Progenitor cell of endocrine pancreas (in vitro differentiated cells): ENCODE data around the gene RPS16. TPM values are rescaled to one million over a fixed set of nuclear protein-coding genes. Genes with fewer than 3 reads are reported as not detected.

Experiments
- DNase-seq: peaks from one replicate; pipeline ENCODE4 v3.0.0; 2021; ENCODE audit warnings: low spot score; ENCODE audit not compliant: unreplicated experiment
- H3K27ac Mint-ChIP-seq: 2 replicates; pipeline ENCODE4 v1.8.0; 2021; ENCODE audit warnings: mild to moderate bottlenecking, moderate library complexity, mixed read lengths
- H3K27me3 Mint-ChIP-seq: 2 replicates; pipeline ENCODE4 v1.8.0; 2021; ENCODE audit warnings: mixed read lengths
- H3K36me3 Mint-ChIP-seq: 2 replicates; pipeline ENCODE4 v1.8.0; 2022; ENCODE audit warnings: mixed read lengths; ENCODE audit not compliant: insufficient read depth
- H3K4me1 Mint-ChIP-seq: 2 replicates; pipeline ENCODE4 v1.8.0; 2021; ENCODE audit warnings: low read depth, mixed read lengths
- H3K4me3 Mint-ChIP-seq: 2 replicates; pipeline ENCODE4 v1.8.0; 2021; ENCODE audit warnings: low read depth, mild to moderate bottlenecking, moderate library complexity, mixed read lengths
- H3K9me3 Mint-ChIP-seq: 2 replicates; pipeline ENCODE4 v1.8.0; 2021; ENCODE audit warnings: low read depth, mixed read lengths
- total RNA-seq: library from RNA; stranded (reverse); gene quantifications from 2 replicates; pipeline ENCODE4 v1.2.1, GENCODE V29; 2021
- TF ChIP-seq, protein P1 (sequence below): fragments of 200-600 bp; sonication (generic); IDR thresholded peaks from one replicate; pipeline ENCODE4 v1.5.0; 2021; ENCODE audit warnings: antibody characterized with exemption, mild to moderate bottlenecking; ENCODE audit not compliant: unreplicated experiment

Gene RPS16
- total RNA-seq, 1 donor from 2014 or later = 1,449 TPM

DNA sequence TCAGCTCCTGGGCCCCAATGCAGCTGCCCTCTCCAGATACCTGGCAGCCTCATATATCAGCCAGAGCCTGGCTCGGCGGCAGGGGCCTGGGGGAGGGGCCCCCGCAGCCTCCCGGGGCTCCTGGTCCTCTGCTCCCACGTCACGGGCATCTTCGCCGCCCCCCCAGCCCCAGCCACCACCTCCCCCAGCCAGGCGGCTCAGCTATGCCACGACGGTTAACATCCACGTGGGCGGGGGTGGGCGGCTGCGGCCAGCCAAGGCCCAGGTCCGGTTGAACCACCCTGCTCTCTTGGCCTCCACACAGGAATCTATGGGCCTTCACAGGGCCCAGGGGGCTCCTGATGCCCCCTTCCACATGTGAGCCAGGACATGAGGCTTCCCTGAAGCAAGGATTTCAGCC lies 10.8 kb downstream of the RPS16 start:
- TF ChIP-seq, protein P1, sequence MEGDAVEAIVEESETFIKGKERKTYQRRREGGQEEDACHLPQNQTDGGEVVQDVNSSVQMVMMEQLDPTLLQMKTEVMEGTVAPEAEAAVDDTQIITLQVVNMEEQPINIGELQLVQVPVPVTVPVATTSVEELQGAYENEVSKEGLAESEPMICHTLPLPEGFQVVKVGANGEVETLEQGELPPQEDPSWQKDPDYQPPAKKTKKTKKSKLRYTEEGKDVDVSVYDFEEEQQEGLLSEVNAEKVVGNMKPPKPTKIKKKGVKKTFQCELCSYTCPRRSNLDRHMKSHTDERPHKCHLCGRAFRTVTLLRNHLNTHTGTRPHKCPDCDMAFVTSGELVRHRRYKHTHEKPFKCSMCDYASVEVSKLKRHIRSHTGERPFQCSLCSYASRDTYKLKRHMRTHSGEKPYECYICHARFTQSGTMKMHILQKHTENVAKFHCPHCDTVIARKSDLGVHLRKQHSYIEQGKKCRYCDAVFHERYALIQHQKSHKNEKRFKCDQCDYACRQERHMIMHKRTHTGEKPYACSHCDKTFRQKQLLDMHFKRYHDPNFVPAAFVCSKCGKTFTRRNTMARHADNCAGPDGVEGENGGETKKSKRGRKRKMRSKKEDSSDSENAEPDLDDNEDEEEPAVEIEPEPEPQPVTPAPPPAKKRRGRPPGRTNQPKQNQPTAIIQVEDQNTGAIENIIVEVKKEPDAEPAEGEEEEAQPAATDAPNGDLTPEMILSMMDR = no peak
- DNase-seq = no peak

DNA sequence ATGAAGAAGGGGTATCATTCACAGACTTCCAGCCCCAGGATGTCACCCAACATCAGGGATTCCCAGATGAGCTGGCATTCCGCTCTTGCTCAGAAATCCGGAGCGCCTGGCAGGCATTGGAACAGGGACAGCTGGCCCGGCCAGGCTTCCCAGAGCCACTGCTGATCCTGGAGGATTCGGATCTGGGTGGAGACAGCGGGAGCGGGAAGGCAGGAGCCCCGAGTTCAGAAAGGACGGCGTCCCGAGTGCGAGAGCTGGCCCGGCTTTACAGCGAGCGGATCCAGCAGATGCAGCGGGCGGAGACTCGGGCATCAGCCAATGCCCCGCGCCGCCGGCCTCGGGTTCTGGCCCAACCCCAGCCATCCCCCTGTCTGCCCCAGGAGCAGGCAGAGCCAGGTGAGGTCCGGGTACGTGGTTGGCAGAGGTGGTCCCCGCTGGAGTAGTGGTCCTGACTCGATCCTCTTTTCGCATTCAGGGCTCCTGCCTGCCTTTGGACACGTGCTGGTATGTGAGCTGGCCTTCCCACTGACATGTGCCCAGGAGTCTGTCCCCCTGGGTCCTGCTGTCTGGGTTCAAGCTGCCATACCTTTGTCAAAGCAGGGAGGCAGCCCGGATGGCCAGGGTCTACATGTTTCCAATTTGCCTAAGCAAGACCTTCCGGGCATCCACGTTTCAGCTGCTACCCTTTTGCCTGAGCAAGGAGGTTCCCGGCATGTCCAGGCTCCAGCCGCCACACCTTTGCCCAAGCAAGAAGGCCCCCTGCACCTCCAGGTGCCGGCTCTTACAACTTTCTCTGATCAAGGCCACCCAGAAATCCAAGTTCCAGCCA lies 12.3 kb downstream of the RPS16 start:
- Mint-ChIP-seq H3K4me1 (peaks cover 4% of the 10 kb centered on the region), H3K27ac (no peak overlapping the region), H3K4me3 (no peak overlapping the region), H3K36me3 (peaks cover 10% of the 10 kb centered on the region), H3K9me3 (no peaks in the 10 kb centered on the region), H3K27me3 (no peaks in the 10 kb centered on the region)
- DNase-seq = no peak
- TF ChIP-seq, protein P1 = no peak

More for the DNA sequence above, 10.8 kb downstream of the RPS16 start:
- Mint-ChIP-seq H3K4me1 (peaks cover 9% of the 10 kb centered on the region), H3K4me3 (no peak overlapping the region), H3K36me3 (peaks cover 8% of the 10 kb centered on the region), H3K27ac (no peak overlapping the region), H3K9me3 (no peaks in the 10 kb centered on the region), H3K27me3 (no peaks in the 10 kb centered on the region)

DNA sequence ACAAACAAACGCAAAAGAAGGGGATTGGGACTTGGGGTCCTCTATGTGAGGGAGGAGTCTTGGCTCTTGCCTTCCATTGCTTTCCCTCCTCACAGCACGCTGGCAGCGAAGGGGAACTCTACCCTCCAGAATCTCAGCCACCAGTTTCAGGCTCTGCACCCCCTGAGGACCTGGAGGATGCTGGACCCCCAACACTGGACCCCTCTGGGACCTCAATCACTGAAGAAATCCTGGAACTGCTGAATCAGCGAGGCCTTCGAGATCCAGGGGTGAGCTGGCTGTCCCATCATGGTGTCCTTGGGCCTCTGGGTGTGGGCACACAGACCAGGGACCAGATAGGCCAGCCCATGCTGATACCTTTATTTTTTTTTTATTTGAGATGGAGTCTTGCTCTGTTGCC lies 13.7 kb downstream of the RPS16 start:
- Mint-ChIP-seq H3K27me3 (no peaks in the 10 kb centered on the region), H3K27ac (no peak overlapping the region), H3K4me1 (peaks cover 2% of the 10 kb centered on the region), H3K4me3 (no peak overlapping the region), H3K36me3 (peaks cover 12% of the 10 kb centered on the region), H3K9me3 (no peaks in the 10 kb centered on the region)
- TF ChIP-seq, protein P1 = no peak
- DNase-seq = no peak

DNA sequence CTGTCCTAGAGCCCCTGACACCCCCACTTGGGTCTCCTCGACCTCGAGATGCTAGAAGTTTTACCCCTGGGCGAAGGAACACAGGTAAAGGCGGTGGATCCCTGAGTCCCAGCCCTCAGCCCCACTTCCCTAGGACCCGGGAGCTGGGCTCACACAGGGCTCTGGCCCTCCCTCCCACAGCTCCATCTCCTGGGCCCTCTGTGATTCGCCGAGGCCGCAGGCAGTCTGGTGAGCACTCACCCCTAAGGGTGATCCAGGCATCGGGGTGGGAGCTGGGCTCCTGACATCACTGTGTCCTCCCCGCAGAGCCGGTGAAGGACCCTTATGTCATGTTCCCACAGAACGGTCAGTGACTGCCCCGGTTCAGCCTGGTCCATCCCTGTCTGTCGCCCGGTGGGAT lies 15.0 kb downstream of the RPS16 start:
- Mint-ChIP-seq H3K9me3 (no peaks in the 10 kb centered on the region), H3K4me3 (no peak overlapping the region), H3K4me1 (peaks cover 2% of the 10 kb centered on the region), H3K27ac (no peak overlapping the region), H3K27me3 (no peaks in the 10 kb centered on the region), H3K36me3 (peaks cover 10% of the 10 kb centered on the region)
- DNase-seq = no peak
- TF ChIP-seq, protein P1 = no peak

DNA sequence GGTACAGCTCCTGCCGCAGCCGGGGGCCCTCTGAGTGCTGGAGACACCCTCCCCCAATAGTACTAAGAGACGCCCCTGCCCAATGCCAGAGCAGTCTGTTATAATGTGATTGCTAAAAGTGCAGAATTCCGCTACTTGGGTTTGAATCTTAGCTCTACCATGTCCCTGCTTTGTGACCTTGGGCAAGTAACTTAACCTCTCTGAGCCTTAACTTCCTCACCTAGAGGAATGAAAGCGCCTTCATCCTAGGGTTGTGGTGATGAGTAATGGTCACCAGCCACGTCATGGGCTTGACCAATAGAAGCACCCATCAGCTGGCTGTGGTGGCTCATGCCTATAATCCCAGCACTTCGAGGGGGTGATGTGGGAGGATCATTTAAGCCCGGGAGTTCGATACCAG lies 16.7 kb downstream of the RPS16 start:
- Mint-ChIP-seq H3K4me3 (no peak overlapping the region), H3K36me3 (peaks cover 7% of the 10 kb centered on the region), H3K4me1 (peaks cover 13% of the 10 kb centered on the region), H3K27me3 (no peaks in the 10 kb centered on the region), H3K9me3 (no peaks in the 10 kb centered on the region), H3K27ac (no peak overlapping the region)
- TF ChIP-seq, protein P1 = no peak
- DNase-seq = no peak
